HepG2 (cell line): ENCODE results near the gene SLC22A23. TPM values are rescaled to one million over a fixed set of nuclear protein-coding genes. Genes with fewer than 3 reads are reported as not detected.

Experiments used
- ATF7 ChIP-seq, 2 experiments: fragments of 450-650 bp in 1 of 2; sonication (generic) in 1 of 2; formaldehyde crosslinking in 1 of 2; IDR thresholded peaks; 2 replicates each; pipeline versions ENCODE4 v1.4.0 to v1.6.1; 2016 to 2020; ENCODE audit warnings: antibody characterized with exemption in 1 of 2, mild to moderate bottlenecking in 1 of 2, missing genetic modification reagents in 1 of 2
- FLYWCH1 ChIP-seq: sonication (generic); formaldehyde crosslinking; IDR thresholded peaks from 2 replicates; pipeline ENCODE4 v1.8.1; 2023; ENCODE audit warnings: mild to moderate bottlenecking, missing genetic modification reagents
- HDAC1 ChIP-seq: sonication (generic); formaldehyde crosslinking; IDR thresholded peaks from 2 replicates; pipeline ENCODE4 v1.5.1; 2020; ENCODE audit warnings: mild to moderate bottlenecking, missing genetic modification reagents
- HMG20A ChIP-seq: IDR thresholded peaks from 2 replicates; pipeline ENCODE4 v1.6.1; 2016; ENCODE audit warnings: borderline replicate concordance
- HNRNPLL ChIP-seq: fragments of 200-400 bp; formaldehyde crosslinking; IDR thresholded peaks from 2 replicates; pipeline ENCODE4 v1.6.1; 2017; ENCODE audit warnings: mild to moderate bottlenecking, low read depth, low read length; ENCODE audit not compliant: poor library complexity, severe bottlenecking
- IKZF1 ChIP-seq: fragments of 450-650 bp; IDR thresholded peaks from 2 replicates; pipeline ENCODE4 v1.7.1; 2016
- KAT2B ChIP-seq: fragments of 150-350 bp; IDR thresholded peaks from 2 replicates; pipeline ENCODE4 v1.6.1; 2014; ENCODE audit warnings: low read depth, low read length, borderline replicate concordance
- MEIS1 ChIP-seq: sonication (generic); formaldehyde crosslinking; IDR thresholded peaks from 2 replicates; pipeline ENCODE4 v1.9.0; 2021; ENCODE audit warnings: mild to moderate bottlenecking, missing genetic modification reagents, moderate library complexity, borderline replicate concordance
- RAD51 ChIP-seq: fragments of 450-650 bp; IDR thresholded peaks from 2 replicates; pipeline ENCODE4 v1.6.1; 2016; ENCODE audit warnings: borderline replicate concordance
- TCF12 ChIP-seq, 2 experiments: fragments of 450-650 bp in 1 of 2; sonication (generic) in 1 of 2; formaldehyde crosslinking in 1 of 2; IDR thresholded peaks; 2 replicates each; pipeline versions ENCODE4 v1.6.1 to v1.8.0; 2017 to 2022; ENCODE audit warnings: antibody characterized with exemption in 1 of 2, mild to moderate bottlenecking in 1 of 2, missing genetic modification reagents in 1 of 2, moderate library complexity in 1 of 2
- THRA ChIP-seq: sonication (generic); formaldehyde crosslinking; IDR thresholded peaks from 2 replicates; pipeline ENCODE4 v1.4.0; 2020; ENCODE audit warnings: missing genetic modification reagents, borderline replicate concordance
- THYN1 ChIP-seq: sonication (generic); formaldehyde crosslinking; IDR thresholded peaks from 2 replicates; pipeline ENCODE4 v1.8.1; 2023; ENCODE audit warnings: low read depth, mild to moderate bottlenecking, moderate library complexity, missing genetic modification reagents, borderline replicate concordance
- ZIK1 ChIP-seq: sonication (generic); formaldehyde crosslinking; IDR thresholded peaks from 2 replicates; pipeline ENCODE4 v1.5.0; 2020; ENCODE audit warnings: mild to moderate bottlenecking, low read depth, missing genetic modification reagents, borderline replicate concordance
- ZKSCAN5 ChIP-seq: sonication (generic); formaldehyde crosslinking; IDR thresholded peaks from 2 replicates; pipeline ENCODE4 v1.5.1; 2020; ENCODE audit warnings: mild to moderate bottlenecking, missing genetic modification reagents
- ZNF407 ChIP-seq: sonication (generic); formaldehyde crosslinking; IDR thresholded peaks from one replicate; pipeline ENCODE4 v1.5.1; 2020; ENCODE audit warnings: mild to moderate bottlenecking, missing genetic modification reagents; ENCODE audit errors: not compliant biosample characterization
- ZNF678 ChIP-seq: sonication (generic); formaldehyde crosslinking; IDR thresholded peaks from 2 replicates; pipeline ENCODE4 v1.4.0; 2020; ENCODE audit warnings: mild to moderate bottlenecking, missing genetic modification reagents
- ZSCAN25 ChIP-seq: sonication (generic); formaldehyde crosslinking; IDR thresholded peaks from 2 replicates; pipeline ENCODE4 v1.8.0; 2022; ENCODE audit warnings: mild to moderate bottlenecking, missing genetic modification reagents
- polyA plus RNA-seq, 8 experiments: library from polyadenylated mRNA; depleted of rRNA in 3 of 8; stranded (reverse) in 7 of 8; unstranded in 1 of 8; fragments of >200 nt; fragmentation: Illumina TruSeq in 4 of 8; extraction: Trizol in 4 of 8; gene quantifications; 2 replicates each; pipeline versions ENCODE4 v1.2.1 to v1.2.3, GENCODE V29; 2011 to 2016; ENCODE audit warnings: low read depth in 4 of 8, missing spikeins in 1 of 8, mixed read lengths in 1 of 8; ENCODE audit not compliant: insufficient read depth in 1 of 8
- total RNA-seq, 5 experiments: library from RNA; depleted of rRNA; stranded (reverse); fragments of >200 nt; fragmentation: Illumina TruSeq; extraction: Trizol; gene quantifications; 2 replicates each; pipeline ENCODE4 v1.2.3, GENCODE V29; 2016; ENCODE audit warnings: low read depth in 1 of 5
- TF ChIP-seq, protein P1 (sequence below): sonication (generic); formaldehyde crosslinking; IDR thresholded peaks from 2 replicates; pipeline ENCODE4 v1.8.0; 2023; ENCODE audit warnings: mild to moderate bottlenecking, missing genetic modification reagents

SLC22A23 gene
- total and polyA plus RNA-seq, 2 of the 13 experiments (the other 11 are each of a cell fraction or from before 2014, with no cell fraction given) = 11.8 to 17.5 TPM

DNA sequence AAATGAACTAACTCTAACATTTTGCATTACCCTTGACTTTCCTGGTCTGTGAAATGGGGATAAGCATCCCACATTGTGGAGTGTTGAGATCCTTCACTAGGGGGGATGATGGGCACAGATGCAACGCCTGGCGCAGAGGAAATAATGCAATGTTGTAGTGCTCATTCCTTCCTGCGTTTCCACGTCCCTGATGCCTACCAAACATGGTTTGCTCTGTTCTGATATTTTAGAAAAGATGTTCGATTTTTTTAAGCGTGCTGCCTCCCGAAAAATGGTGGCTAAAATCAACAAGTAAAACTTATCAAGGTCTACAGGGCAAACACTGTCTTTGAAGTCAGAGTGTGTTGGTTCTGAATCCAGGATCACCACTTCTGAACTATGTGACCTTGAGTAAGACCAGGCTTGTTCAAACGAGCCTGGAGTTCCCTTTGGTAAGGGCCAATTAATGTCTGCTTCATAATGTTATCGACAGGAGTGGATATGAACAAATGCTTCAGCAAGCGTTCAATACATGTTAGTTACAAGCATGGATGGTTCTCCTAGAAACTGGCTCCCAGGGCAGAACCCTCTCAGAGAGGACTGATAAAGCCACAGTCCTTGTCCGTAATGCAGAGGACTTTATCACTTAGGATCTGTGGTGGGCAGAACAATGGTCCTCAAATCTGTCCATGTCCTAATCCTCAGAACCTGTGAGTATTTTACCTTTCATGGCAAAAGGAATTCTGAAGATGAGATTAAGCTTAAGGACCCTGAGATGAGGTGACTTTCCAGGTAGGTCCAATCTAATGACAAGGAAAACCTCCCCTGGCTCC is 44.7 kb downstream of the SLC22A23 start (continued):
- TF ChIP-seq ZNF407 (CRISPR knock-in tag) (no peak), ATF7 (IDR thresholded peaks at IDR 0.05) (no peak), ATF7 (CRISPR knock-in tag; IDR thresholded peaks at IDR 0.05) (no peak), RAD51 (no peak), ZNF678 (CRISPR knock-in tag) (no peak), KAT2B (no peak), HMG20A (peak; percentile 66; the same call in 1 of the 2 replicates), ZIK1 (CRISPR knock-in tag) (no peak), HDAC1 (CRISPR knock-in tag) (peak; percentile 83), IKZF1 (no peak), FLYWCH1 (CRISPR knock-in tag) (no peak), HNRNPLL (no peak), THRA (CRISPR knock-in tag) (peak; percentile 70; the same call in 1 of the 2 replicates), TCF12 (IDR thresholded peaks at IDR 0.05) (no peak), TCF12 (CRISPR knock-in tag; IDR thresholded peaks at IDR 0.05) (no peak), ZKSCAN5 (CRISPR knock-in tag) (no peak), MEIS1 (CRISPR knock-in tag) (0 out of 2 replicates have a peak, but pooled peaks have one; percentile 30), THYN1 (no peak), ZSCAN25 (peak; percentile 45; the same call in 1 of the 2 replicates)
- TF ChIP-seq, protein P1, sequence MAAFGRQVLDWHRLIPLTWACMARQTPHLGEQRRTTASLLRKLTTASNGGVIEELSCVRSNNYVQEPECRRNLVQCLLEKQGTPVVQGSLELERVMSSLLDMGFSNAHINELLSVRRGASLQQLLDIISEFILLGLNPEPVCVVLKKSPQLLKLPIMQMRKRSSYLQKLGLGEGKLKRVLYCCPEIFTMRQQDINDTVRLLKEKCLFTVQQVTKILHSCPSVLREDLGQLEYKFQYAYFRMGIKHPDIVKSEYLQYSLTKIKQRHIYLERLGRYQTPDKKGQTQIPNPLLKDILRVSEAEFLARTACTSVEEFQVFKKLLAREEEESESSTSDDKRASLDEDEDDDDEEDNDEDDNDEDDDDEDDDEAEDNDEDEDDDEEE (CRISPR knock-in tag) = no peak
